Epithelial cell of proximal tubule (primary cell): ENCODE measurements around the gene HPD. TPM values are rescaled to one million over a fixed set of nuclear protein-coding genes. Genes with fewer than 3 reads are reported as not detected.

Experiments used
- DNase-seq: peaks from one replicate; pipeline ENCODE4 v3.0.0-alpha.2; 2011; ENCODE audit warnings: low read depth
- H3K4me3 ChIP-seq: 2 replicates; pipeline ENCODE4 v1.5.1; 2011; ENCODE audit warnings: low read depth, mild to moderate bottlenecking, low read length
- CTCF ChIP-seq: conservative IDR thresholded peaks from 2 replicates; pipeline ENCODE4 v1.5.1; 2012; ENCODE audit warnings: low read depth, mild to moderate bottlenecking, low read length
- total RNA-seq: library from RNA; depleted of rRNA; stranded (reverse); fragments of >200 nt; gene quantifications from 2 replicates; pipeline ENCODE4 v1.2.3, GENCODE V29; 2015

The HPD gene
- total RNA-seq, 1 donor from 2014 or later = 0.12 TPM

DNA sequence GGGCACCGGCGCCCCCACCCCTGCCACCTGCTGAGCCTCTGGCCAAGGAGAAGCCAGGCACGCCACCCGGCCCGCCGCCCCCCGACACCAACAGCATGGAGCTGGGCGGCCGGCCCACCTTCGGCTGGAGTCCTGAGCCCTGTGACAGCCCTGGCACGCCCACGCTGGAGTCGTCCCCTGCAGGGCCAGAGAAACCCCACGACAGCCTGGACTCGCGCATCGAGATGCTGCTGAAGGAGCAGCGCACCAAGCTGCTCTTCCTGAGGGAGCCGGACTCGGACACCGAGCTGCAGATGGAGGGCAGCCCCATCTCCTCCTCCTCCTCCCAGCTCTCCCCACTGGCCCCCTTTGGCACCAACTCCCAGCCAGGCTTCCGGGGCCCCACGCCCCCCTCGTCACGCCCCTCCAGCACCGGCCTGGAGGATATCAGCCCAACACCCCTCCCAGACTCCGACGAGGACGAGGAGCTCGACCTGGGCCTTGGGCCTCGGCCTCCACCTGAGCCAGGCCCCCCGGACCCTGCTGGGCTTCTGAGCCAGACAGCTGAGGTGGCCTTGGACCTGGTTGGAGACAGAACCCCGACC, 48.3 kb downstream of the HPD start:
- no peak for TF ChIP-seq CTCF
- H3K4me3 ChIP-seq = no peak overlapping the region
- no peak for DNase-seq

GRCh38 chr12:121809712-121810116, 48.9 kb downstream of the HPD start:
- H3K4me3 ChIP-seq = no peak overlapping the region
- DNase-seq = no peak
- no peak for TF ChIP-seq CTCF

- no peak overlapping the region for H3K4me3 ChIP-seq
Observed at GRCh38 chr12:121808623-121809022, 50.0 kb downstream of the HPD start.

DNA sequence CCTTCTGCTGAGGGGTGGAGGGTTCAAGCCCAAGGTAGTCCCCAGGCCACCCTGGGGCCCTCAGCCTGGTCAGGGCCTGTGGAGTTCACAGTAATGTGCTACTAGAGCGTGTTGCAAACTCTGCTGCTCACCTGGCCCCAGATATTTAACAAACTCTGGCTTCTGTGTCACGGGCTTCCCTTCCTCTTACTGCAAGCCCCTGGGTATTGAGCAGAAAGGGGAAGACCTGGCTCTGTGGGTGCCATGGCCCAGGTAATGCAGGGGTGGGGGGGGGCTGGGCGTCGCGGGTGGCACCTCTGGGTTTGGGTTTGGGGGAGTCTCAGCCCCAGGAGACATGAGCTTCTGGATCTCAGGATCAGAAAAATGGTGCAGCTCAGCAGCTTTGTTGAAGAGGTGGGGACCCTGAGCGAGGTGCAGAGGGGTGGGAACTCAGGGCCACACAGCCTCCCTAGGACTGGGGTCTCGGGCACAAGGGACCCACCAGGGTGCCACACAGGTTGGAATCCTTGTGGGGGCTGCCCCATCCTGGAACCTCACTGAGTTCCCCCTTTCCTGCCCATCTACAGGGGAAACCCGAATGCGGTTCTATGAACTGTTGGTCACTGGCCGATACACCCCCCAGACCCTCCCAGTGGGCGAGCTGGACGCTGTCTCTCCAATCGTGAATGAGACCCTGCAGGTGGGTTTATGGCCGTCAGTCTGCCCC, 50.9 kb downstream of the HPD start:
- H3K4me3 ChIP-seq = no peak overlapping the region
- DNase-seq = no peak
- no peak for TF ChIP-seq CTCF

More at GRCh38 chr12:121808623-121809022, 50.0 kb downstream of the HPD start:
- no peak for TF ChIP-seq CTCF
- no peak for DNase-seq

- H3K4me3 ChIP-seq = peak overlapping the region; percentile 79
- no peak for DNase-seq
- no peak for TF ChIP-seq CTCF
Observed at GRCh38 chr12:121806546-121807423, 51.9 kb downstream of the HPD start.

DNA sequence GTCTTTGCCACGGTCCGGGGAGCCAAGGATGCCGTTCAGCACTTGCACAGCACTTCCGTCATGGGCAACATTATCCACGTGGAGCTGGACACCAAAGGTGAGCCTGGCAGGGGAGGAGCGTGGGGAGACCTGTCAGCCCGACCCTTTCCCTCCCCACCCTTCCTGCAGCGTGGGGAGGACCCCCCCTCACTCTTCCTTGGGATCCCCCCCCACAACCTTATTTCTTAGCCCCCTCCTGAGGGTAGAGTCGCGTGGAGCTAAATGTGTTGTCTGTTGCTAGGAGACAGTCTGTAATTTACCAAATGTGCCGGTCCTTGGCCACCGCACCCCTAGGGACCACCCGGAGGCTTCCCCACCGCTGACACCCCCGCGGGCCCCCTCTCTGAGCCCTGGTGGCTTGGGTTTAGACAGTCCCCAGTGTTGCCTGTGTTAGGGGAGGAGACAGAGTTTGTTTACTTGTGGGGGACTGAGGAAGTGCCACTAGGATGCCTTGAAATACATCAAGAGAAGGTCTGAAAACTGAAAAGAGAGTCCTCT, 52.6 kb downstream of the HPD start:
- no peak for DNase-seq
- no peak for TF ChIP-seq CTCF
- peak overlapping the region; percentile 79 for H3K4me3 ChIP-seq
